GM18502 (cell line): ENCODE results near the gene IL1F10.
A peak's percentile ranks its signal among the peaks of the same experiment; 100 is the strongest.

Experiments used
- ATAC-seq: cut with Tn5 transposase; IDR thresholded peaks from one replicate; pipeline ENCODE4 v1.9.1; 2021; ENCODE audit warnings: mild to moderate bottlenecking; ENCODE audit not compliant: unreplicated experiment, poor library complexity

The IL1F10 gene

DNA sequence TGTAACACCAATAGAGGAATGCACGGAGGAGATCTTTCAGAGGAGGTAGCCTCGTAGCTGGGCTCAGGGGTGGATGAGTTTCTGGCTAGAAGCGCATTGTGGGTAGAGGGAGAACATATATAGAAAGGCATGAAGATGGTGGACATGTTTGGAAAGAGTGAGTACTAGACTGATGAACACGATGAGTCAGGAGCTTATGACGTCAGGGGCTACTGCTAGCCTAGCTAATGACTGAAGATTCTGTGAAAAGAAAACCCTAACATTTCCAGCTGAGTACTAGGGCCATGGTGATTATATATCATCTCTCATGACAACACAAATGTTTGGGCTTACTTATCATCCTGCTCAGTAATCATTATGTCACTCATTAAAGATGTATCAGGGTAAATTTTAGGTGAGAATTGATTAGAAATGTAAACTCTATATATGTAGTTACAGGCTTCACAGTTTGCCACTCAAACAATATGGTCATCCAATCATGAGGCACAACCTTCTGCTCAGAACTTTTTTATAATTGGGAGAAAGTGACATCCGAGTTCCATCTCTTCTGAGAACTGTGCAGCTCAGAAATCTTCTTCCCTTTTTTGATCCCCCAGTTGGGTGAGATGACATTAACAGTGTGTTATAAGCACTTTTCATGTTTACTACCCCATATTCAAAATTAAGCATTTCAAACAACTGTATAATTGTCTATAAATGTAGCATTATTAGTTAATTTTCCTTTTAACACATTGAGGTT, 37.4 kb downstream of the IL1F10 start:
- ATAC-seq = no peak

GRCh38 chr2:113111121-113111520, 43.4 kb downstream of the IL1F10 start:
- ATAC-seq = no peak

- ATAC-seq = no peak
Observed at GRCh38 chr2:113111823-113112287, 44.1 kb downstream of the IL1F10 start.

DNA sequence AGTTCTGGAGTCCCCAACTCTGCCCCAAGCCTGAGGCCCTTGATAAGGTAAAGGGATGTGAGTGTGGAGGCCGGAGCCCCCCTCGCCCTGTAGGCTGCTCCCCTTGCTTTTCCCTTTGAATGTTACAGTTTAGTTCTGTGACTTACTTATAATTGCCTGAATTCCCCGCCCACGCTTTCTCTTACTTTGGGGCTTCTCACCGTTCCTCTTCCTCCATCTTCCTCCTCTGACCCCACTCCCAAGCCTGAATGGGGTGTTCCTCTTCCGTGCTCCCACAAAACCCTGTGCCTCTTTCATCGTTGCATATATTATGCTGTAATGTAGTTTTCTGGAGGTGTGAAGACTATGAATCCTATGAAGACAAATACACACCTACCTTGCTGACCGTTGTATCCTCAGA, 44.7 kb downstream of the IL1F10 start:
- ATAC-seq = no peak

GRCh38 chr2:113112871-113113270, 45.1 kb downstream of the IL1F10 start:
- ATAC-seq = no peak

GRCh38 chr2:113113807-113114206, 46.0 kb downstream of the IL1F10 start:
- ATAC-seq = no peak

DNA sequence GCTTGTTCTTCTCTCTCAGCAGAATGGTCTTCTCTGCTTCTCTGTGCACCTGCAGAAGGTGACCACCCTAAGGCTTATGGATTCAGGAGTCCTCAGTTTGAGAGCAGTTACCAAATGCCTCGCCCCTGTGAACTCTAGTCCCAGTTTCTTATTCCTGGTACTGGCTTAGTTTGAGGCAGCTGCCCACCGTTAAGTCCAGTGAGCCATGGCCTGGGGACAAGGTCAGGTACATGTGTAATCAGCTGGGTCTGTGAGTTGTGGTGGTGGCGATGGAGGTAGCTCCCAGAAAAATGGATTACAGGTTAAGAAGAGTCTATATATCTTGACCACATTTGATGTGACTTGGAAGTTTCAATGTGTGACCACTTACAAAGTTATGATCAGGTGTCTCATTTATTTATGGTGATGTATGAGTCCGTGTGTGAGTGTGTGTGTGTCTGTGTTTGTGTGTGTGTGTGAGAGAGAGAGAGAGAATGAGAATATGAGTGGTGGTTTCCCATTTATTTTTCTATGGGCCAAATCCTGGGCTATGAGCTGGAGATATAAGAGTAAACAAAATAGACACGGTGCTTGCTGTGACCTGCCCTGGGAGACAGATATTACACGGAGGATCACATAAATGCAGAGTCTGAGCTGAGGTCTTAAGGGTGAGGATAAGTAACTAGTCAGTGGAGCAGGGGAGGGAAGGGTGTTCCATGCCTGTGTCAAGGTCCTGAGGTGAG, 46.6 kb downstream of the IL1F10 start:
- ATAC-seq = no peak

- ATAC-seq = no peak
Observed at GRCh38 chr2:113114996-113115395, 47.2 kb downstream of the IL1F10 start.

- peak; percentile 66 for ATAC-seq
Observed at GRCh38 chr2:113116100-113116958, 48.6 kb downstream of the IL1F10 start.

GRCh38 chr2:113117541-113118262, 49.9 kb downstream of the IL1F10 start:
- ATAC-seq = no peak

DNA sequence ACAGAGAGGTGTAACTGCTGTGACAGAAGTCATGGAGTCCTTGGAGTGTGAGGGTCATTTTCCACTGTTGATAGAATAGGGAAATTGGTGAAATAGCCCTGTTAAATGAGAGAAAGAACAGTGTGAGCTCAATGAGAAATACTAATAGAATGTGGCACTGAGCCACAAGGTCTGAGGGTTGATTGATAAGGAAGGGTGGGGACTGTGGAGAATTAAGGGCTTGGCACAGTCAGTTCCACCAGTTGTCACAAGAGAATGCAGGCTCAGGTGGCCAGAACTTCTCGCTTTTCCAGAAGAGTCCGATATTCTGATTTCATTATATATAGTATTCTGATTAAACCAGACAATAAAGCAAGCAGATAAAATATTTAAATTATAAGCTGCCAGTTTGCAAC, 50.5 kb downstream of the IL1F10 start:
- ATAC-seq = no peak

GRCh38 chr2:113119111-113119510, 51.3 kb downstream of the IL1F10 start:
- ATAC-seq = no peak

- no peak for ATAC-seq
Observed at GRCh38 chr2:113120861-113121260, 53.1 kb downstream of the IL1F10 start.

GRCh38 chr2:113122364-113122763, 54.6 kb downstream of the IL1F10 start:
- ATAC-seq = no peak

DNA sequence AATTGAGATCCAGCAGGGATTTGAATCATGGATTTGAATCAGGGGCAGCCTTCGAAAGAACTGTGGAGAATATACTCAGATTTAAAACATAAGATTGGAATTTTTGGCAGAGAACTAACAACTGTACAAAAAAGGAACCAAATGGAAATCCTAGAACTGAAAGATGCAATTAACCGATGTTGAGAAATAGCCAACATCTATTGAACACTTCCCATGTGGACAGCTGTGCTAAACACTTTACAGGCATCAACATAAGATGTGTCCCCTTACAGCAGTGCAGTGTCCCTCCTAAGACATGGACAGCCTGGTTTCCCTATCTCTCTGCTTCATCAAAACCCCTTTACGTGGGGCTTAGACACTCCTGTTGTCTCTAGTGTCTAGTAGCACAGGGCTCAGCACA, 56.0 kb downstream of the IL1F10 start:
- ATAC-seq = no peak

DNA sequence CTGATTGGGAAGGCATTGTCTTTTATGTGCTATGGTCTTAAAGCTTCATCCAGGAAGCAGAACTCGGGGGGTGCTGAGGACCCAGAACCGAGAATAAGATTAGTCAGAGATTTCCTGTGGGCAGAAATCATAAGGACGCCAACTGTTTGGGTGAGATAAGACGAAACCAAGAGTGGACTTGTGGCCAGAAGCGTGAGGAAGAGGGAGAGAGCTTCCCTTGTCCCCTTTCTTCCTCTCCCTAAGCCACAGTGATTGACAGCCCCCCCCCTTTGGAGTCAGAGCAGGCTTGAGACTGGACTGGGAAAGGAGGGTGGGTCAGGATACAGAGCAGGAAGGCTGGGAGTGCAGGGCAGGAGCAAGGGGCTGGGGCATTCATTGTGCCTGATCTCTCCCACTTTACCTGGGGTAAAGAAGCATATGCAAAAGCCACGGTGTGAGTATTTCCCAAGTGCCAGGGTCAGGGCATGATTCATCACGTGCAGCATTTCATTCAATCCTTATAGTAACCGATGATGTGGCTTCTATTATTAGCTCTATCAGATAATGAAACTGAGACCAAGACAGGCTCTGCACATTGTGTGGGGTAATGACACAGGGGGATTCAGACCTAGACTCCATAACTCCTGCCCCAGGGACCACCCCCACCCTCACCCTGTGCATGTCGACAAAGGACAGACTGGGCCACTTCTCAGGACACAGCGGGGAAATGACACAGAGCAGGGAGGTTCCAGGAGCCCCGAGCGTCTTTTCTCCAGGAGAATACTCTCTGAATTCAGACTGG, 56.6 kb downstream of the IL1F10 start:
- peak; percentile 77 for ATAC-seq
